ENCODE data around the gene REEP5. TPM values are rescaled to one million over a fixed set of nuclear protein-coding genes. Genes with fewer than 3 reads are reported as not detected.
A peak's percentile ranks its signal among the peaks of the same experiment; 100 is the strongest.

The REEP5 gene
- total and polyA plus RNA-seq, 2 of the 13 experiments (the other 11 are each of a cell fraction or from before 2014, with no cell fraction given): 49.4 to 239 TPM

- TF ChIP-seq MLXIP (CRISPR knock-in tag; IDR thresholded peaks at IDR 0.05; ENCODE audit: borderline replicate concordance) (no peak), ZNF362 (CRISPR knock-in tag; IDR thresholded peaks at IDR 0.05; ENCODE audit: borderline replicate concordance) (no peak), TBL1XR1 (IDR thresholded peaks at IDR 0.05; ENCODE audit: borderline replicate concordance, low read length, partially characterized antibody) (no peak), THAP11 (CRISPR knock-in tag; IDR thresholded peaks at IDR 0.05) (no peak; the same call in 1 of the 2 replicates), ZNF121 (CRISPR knock-in tag; IDR thresholded peaks at IDR 0.05) (peak; percentile 17), MXD4 (CRISPR knock-in tag; IDR thresholded peaks at IDR 0.05) (no peak; the same call in 1 of the 2 replicates), MIXL1 (CRISPR knock-in tag; IDR thresholded peaks at IDR 0.05) (no peak), SALL1 (CRISPR knock-in tag; IDR thresholded peaks at IDR 0.05) (peak; percentile 11; the same call in 1 of the 2 replicates), ARID3A (IDR thresholded peaks at IDR 0.05; ENCODE audit: low read depth, low read length) (no peak), MTA3 (CRISPR knock-in tag; IDR thresholded peaks at IDR 0.05) (no peak), FOXP4 (CRISPR knock-in tag; IDR thresholded peaks at IDR 0.05) (no peak), ZNF576 (CRISPR knock-in tag; IDR thresholded peaks at IDR 0.05) (no peak), GLI4 (CRISPR knock-in tag; IDR thresholded peaks at IDR 0.05; ENCODE audit: borderline replicate concordance) (peak; percentile 26), ZNF225 (CRISPR knock-in tag; IDR thresholded peaks at IDR 0.05) (no peak), BCL3 (CRISPR knock-in tag; IDR thresholded peaks at IDR 0.05) (0 out of 2 replicates have a peak, but pooled peaks have one; percentile 24)
Observed at GRCh38 chr5:112921026-112921832, 798 bp downstream of the REEP5 start (continued).
